ENCODE data around the gene GUCD1.
A peak's percentile ranks its signal among the peaks of the same experiment; 100 is the strongest.
"Not testable (repeated sequence)": the region's sequence is repeated elsewhere in the genome, so short reads cannot be mapped to it uniquely, and the experiment has no call there.

Gene GUCD1

GRCh38 chr22:24554313-24555164, at the start of gene GUCD1:
GUCD1 (minus strand) TSS chr22:24555138; CDS start chr22:24554991, 147 bp downstream.
- DNase-seq (ENCODE audit: low read depth), result peak; percentile 6

GRCh38 chr22:24603770-24604629, 49.1 kb upstream of the GUCD1 start:
- DNase-seq (ENCODE audit: low read depth), result not testable (repeated sequence)

- DNase-seq (ENCODE audit: low read depth), result not testable (repeated sequence)
These were observed 48.2 kb upstream of the GUCD1 start, which contains the start of gene GGT1 for GRCh38 chr22:24602847-24603769. GGT1 (plus strand) TSS chr22:24603193; CDS start chr22:24611082, 7,889 bp downstream.

GRCh38 chr22:24602105-24602749, 47.3 kb upstream of the GUCD1 start:
- not testable (repeated sequence) for DNase-seq (ENCODE audit: low read depth)

- no peak for DNase-seq (ENCODE audit: low read depth)
These were observed 46.5 kb upstream of the GUCD1 start for GRCh38 chr22:24601217-24602104.

GRCh38 chr22:24599958-24600715, 45.2 kb upstream of the GUCD1 start:
- DNase-seq (ENCODE audit: low read depth), result not testable (repeated sequence)

GRCh38 chr22:24599514-24599913, 44.6 kb upstream of the GUCD1 start:
- no peak for DNase-seq (ENCODE audit: low read depth)

- not testable (repeated sequence) for DNase-seq (ENCODE audit: low read depth)
These were observed 42.1 kb upstream of the GUCD1 start for GRCh38 chr22:24597076-24597475.

- DNase-seq (ENCODE audit: low read depth), result no peak
These were observed 40.9 kb upstream of the GUCD1 start for GRCh38 chr22:24595863-24596262.

GRCh38 chr22:24595228-24595627, 40.3 kb upstream of the GUCD1 start:
- no peak for DNase-seq (ENCODE audit: low read depth)

GRCh38 chr22:24594569-24595120, 39.7 kb upstream of the GUCD1 start:
- no peak for DNase-seq (ENCODE audit: low read depth)

- no peak for DNase-seq (ENCODE audit: low read depth)
These were observed 39.1 kb upstream of the GUCD1 start for GRCh38 chr22:24593836-24594568.

- not testable (repeated sequence) for DNase-seq (ENCODE audit: low read depth)
These were observed 38.6 kb upstream of the GUCD1 start for GRCh38 chr22:24593559-24593835.

- peak; percentile 76 for DNase-seq (ENCODE audit: low read depth)
These were observed 38.1 kb upstream of the GUCD1 start, which contains the start of gene LRRC75B for GRCh38 chr22:24592851-24593558. LRRC75B (minus strand) TSS chr22:24593073; CDS start chr22:24593039, 34 bp downstream.

GRCh38 chr22:24592058-24592850, 37.3 kb upstream of the GUCD1 start:
- DNase-seq (ENCODE audit: low read depth), result no peak

GRCh38 chr22:24591286-24591830, 36.4 kb upstream of the GUCD1 start:
- DNase-seq (ENCODE audit: low read depth), result no peak
